Thyroid gland (tissue), 4 donors: Measurements from ENCODE around the gene PARD3. TPM values are rescaled to one million over a fixed set of nuclear protein-coding genes. Genes with fewer than 3 reads are reported as not detected.

Experiments
- DNase-seq, 2 donors: peaks; one replicate each; pipeline ENCODE4 v3.0.0-alpha.2; 2019
- H3K27ac ChIP-seq, 3 donors: fragments of 200-600 bp; sonication (generic); 1 replicate in 2 of 3; 2 replicates in 1 of 3; pipeline ENCODE4 v1.5.1; 2016 to 2019; ENCODE audit warnings: mild to moderate bottlenecking in 1 of 3, moderate library complexity in 1 of 3
- H3K27me3 ChIP-seq: fragments of 200-600 bp; sonication (generic); one replicate; pipeline ENCODE4 v1.5.1; 2019
- H3K36me3 ChIP-seq, 2 donors: fragments of 200-600 bp; sonication (generic); one replicate each; pipeline ENCODE4 v1.5.1; 2016 to 2019
- H3K4me1 ChIP-seq, 2 donors: fragments of 200-600 bp; sonication (generic); one replicate each; pipeline ENCODE4 v1.5.1; 2017 to 2019
- H3K4me3 ChIP-seq, 3 donors: fragments of 200-600 bp; sonication (generic); replicated peaks in 1 of 3; 1 replicate in 2 of 3; 2 replicates in 1 of 3; pipeline ENCODE4 v1.5.1; 2016; ENCODE audit warnings: mild to moderate bottlenecking in 1 of 3
- H3K9me3 ChIP-seq: fragments of 200-600 bp; sonication (generic); one replicate; pipeline ENCODE4 v1.5.1; 2017
- CTCF ChIP-seq, 6 experiments: fragments of 200-600 bp in 3 of 6; fragments of 450-650 bp in 3 of 6; sonication (generic) in 3 of 6; IDR thresholded peaks; one replicate each; pipeline ENCODE4 v1.5.1; 2016 to 2019; ENCODE audit warnings: antibody characterized with exemption in 6 of 6, mild to moderate bottlenecking in 2 of 6, inconsistent platforms in 1 of 6, moderate library complexity in 1 of 6
- POLR2A ChIP-seq, 2 donors: fragments of 450-650 bp; IDR thresholded peaks; one replicate each; pipeline ENCODE4 v1.6.1; 2017; ENCODE audit warnings: antibody characterized with exemption in 2 of 2, mild to moderate bottlenecking in 2 of 2, moderate library complexity in 1 of 2
- WGBS, 2 donors: methylation state at CpG; one replicate each; pipeline ENCODE4 v1.1.5; 2017; 5-methylcytosine and 5-hydroxymethylcytosine counted together
- intact Hi-C: fragments of 100-400 bp; cut with DNase I; formaldehyde crosslinking; loops from one replicate; pipeline ENCODE4 v1.15.1; 2023
- total RNA-seq, 4 donors: library from RNA; depleted of rRNA; stranded (reverse); fragments of >200 nt; gene quantifications; one replicate each; pipeline ENCODE4 v1.2.3, GENCODE V29; 2016

Gene PARD3
- total RNA-seq, 4 donors from 2014 or later = 48.6 to 88.4 (median 57.7) TPM

GRCh38 chr10:34333513-34333912 lies 481.6 kb downstream of the PARD3 start:
- Histone ChIP-seq H3K9me3 (no peaks in the 10 kb centered on the region), H3K27me3 (no peaks in the 10 kb centered on the region), H3K4me3 (no peak overlapping the region), H3K27ac (no peak overlapping the region), H3K4me1 (no peaks in the 10 kb centered on the region), H3K36me3 (no peaks in the 10 kb centered on the region)
- WGBS, 2 donors = 92 to 96% methylated on average over 2 of the region's 2 CpGs
- TF ChIP-seq CTCF (IDR thresholded peaks at IDR 0.05) (no peak), POLR2A (IDR thresholded peaks at IDR 0.05) (no peak)
- intact Hi-C loops = no loop called here
- no peak for DNase-seq

DNA sequence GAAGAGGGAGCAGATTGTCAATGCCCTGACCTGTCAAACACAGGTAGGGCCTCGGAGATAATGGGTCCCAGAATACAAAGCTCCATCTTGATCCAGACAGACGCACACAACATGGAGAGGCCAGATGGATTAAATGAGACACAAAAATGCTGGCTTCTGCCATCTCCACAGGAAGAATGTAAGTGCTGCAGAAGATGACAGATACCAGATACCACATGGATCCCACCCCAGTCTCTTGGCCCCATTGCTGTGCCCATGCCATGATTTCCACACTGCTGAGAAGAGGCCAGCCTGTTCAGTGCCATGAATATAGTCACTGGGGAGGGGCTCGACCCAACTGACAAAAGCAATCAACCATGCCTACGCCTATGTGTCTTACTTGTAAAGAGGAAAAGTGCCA lies 487.9 kb downstream of the PARD3 start:
- H3K4me1 ChIP-seq = peaks cover 0 to 11% of the 10 kb centered on the region in 2 donors
- H3K27ac ChIP-seq = no peak overlapping the region
- TF ChIP-seq CTCF (IDR thresholded peaks at IDR 0.05) (no peak), POLR2A (IDR thresholded peaks at IDR 0.05) (no peak)
- no peaks in the 10 kb centered on the region for H3K36me3 ChIP-seq
- H3K27me3 ChIP-seq = no peaks in the 10 kb centered on the region
- no peak for DNase-seq
- no peaks in the 10 kb centered on the region for H3K9me3 ChIP-seq
- no peak overlapping the region for H3K4me3 ChIP-seq
- WGBS, 2 donors = 93 to 96% methylated on average over 4 of the region's 4 CpGs
- intact Hi-C loops = no loop called here

GRCh38 chr10:34323192-34323591 lies 491.9 kb downstream of the PARD3 start:
- no peak overlapping the region for H3K4me3 ChIP-seq
- no peaks in the 10 kb centered on the region for H3K9me3 ChIP-seq
- intact Hi-C loops = no loop called here
- no peak for TF ChIP-seq CTCF (IDR thresholded peaks at IDR 0.05)
- TF ChIP-seq POLR2A (IDR thresholded peaks at IDR 0.05) = no peak
- no peaks in the 10 kb centered on the region for H3K36me3 ChIP-seq
- H3K27me3 ChIP-seq = no peaks in the 10 kb centered on the region
- no peak for DNase-seq
- H3K4me1 ChIP-seq = peaks cover 5 to 17% of the 10 kb centered on the region in 2 donors
- 54 to 68% methylated on average over 1 of the region's 1 CpG for WGBS, 2 donors
- H3K27ac ChIP-seq = no peak overlapping the region

GRCh38 chr10:34320265-34320664 lies 494.8 kb downstream of the PARD3 start:
- intact Hi-C loops = no loop called here
- H3K4me1 ChIP-seq = peaks cover 5 to 17% of the 10 kb centered on the region in 2 donors
- no peak for DNase-seq
- H3K27ac ChIP-seq = no peak overlapping the region
- H3K9me3 ChIP-seq = no peaks in the 10 kb centered on the region
- no peaks in the 10 kb centered on the region for H3K27me3 ChIP-seq
- 85% methylated on average over 4 of the region's 4 CpGs for WGBS, 2 donors
- H3K36me3 ChIP-seq = no peaks in the 10 kb centered on the region
- TF ChIP-seq CTCF (IDR thresholded peaks at IDR 0.05) = no peak
- no peak for TF ChIP-seq POLR2A (IDR thresholded peaks at IDR 0.05)
- H3K4me3 ChIP-seq = no peak overlapping the region

GRCh38 chr10:34319197-34319846 lies 495.8 kb downstream of the PARD3 start:
- H3K27ac ChIP-seq = no peak overlapping the region
- no peak overlapping the region for H3K4me3 ChIP-seq
- TF ChIP-seq POLR2A (IDR thresholded peaks at IDR 0.05) (no peak), CTCF (IDR thresholded peaks at IDR 0.05) (no peak)
- no peaks in the 10 kb centered on the region for H3K36me3 ChIP-seq
- no peaks in the 10 kb centered on the region for H3K27me3 ChIP-seq
- intact Hi-C loops = no loop called here
- no peaks in the 10 kb centered on the region for H3K9me3 ChIP-seq
- H3K4me1 ChIP-seq = peaks cover 5 to 17% of the 10 kb centered on the region in 2 donors
- DNase-seq = no peak
- 79 to 88% methylated on average over 6 of the region's 6 CpGs for WGBS, 2 donors
